Measurements from ENCODE around the gene HTR1A. TPM values are rescaled to one million over a fixed set of nuclear protein-coding genes. Genes with fewer than 3 reads are reported as not detected.

Gene HTR1A
- total RNA-seq, 1 donor = not detected

GRCh38 chr5:63957617-63958016 is 4.6 kb downstream of the HTR1A start:
- no peaks in the 10 kb centered on the region for H3K4me1 ChIP-seq (ENCODE audit: insufficient read depth, low read length)
- DNase-seq (ENCODE audit: insufficient read length, low spot score, missing footprints) = no peak
- no peak overlapping the region for H3K27ac ChIP-seq (ENCODE audit: low read depth, low read length)
- H2AFZ ChIP-seq (ENCODE audit: low read length) = no peak overlapping the region
- no peak overlapping the region for H3K4me3 ChIP-seq (ENCODE audit: insufficient read depth, low read length)
- no peaks in the 10 kb centered on the region for H4K20me1 ChIP-seq (ENCODE audit: insufficient read depth, low read length)
- no peaks in the 10 kb centered on the region for H3K9me3 ChIP-seq (ENCODE audit: low read depth, low read length)
- no peaks in the 10 kb centered on the region for H3K27me3 ChIP-seq (ENCODE audit: insufficient read depth, low read length)
- no peaks in the 10 kb centered on the region for H3K36me3 ChIP-seq (ENCODE audit: insufficient read depth, low read length)
- no peaks in the 10 kb centered on the region for H3K79me2 ChIP-seq (ENCODE audit: insufficient read depth, low read length)
- no peak overlapping the region for H3K4me2 ChIP-seq (ENCODE audit: insufficient read depth, low read length)
- TF ChIP-seq, protein P1, sequence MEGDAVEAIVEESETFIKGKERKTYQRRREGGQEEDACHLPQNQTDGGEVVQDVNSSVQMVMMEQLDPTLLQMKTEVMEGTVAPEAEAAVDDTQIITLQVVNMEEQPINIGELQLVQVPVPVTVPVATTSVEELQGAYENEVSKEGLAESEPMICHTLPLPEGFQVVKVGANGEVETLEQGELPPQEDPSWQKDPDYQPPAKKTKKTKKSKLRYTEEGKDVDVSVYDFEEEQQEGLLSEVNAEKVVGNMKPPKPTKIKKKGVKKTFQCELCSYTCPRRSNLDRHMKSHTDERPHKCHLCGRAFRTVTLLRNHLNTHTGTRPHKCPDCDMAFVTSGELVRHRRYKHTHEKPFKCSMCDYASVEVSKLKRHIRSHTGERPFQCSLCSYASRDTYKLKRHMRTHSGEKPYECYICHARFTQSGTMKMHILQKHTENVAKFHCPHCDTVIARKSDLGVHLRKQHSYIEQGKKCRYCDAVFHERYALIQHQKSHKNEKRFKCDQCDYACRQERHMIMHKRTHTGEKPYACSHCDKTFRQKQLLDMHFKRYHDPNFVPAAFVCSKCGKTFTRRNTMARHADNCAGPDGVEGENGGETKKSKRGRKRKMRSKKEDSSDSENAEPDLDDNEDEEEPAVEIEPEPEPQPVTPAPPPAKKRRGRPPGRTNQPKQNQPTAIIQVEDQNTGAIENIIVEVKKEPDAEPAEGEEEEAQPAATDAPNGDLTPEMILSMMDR (IDR thresholded peaks at IDR 0.05; ENCODE audit: extremely low read depth, low read depth, low read length) = no peak

DNA sequence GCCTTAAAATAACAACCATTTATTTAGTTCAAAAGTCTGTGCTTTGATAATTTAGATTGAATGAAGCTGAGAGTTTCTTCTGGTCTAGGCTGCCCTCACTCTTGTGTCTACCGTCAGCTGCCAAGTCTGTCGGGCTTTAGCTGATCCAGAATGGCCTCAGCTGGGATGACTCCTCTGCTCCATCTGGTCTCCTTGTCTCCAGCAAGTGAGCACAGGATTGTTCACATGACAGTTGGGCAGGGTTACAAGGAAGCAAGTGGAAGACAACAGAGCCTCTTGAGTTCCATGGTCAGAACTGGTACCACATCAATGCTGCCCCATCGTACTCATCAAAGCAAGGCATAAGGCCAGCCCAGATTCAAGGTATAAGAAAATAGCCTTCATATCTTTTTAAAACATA is 9.0 kb downstream of the HTR1A start:
- H3K4me3 ChIP-seq (ENCODE audit: insufficient read depth, low read length) = no peak overlapping the region
- H3K9me3 ChIP-seq (ENCODE audit: low read depth, low read length) = no peaks in the 10 kb centered on the region
- H2AFZ ChIP-seq (ENCODE audit: low read length) = no peak overlapping the region
- H3K27me3 ChIP-seq (ENCODE audit: insufficient read depth, low read length) = no peaks in the 10 kb centered on the region
- TF ChIP-seq, protein P1 (IDR thresholded peaks at IDR 0.05; ENCODE audit: extremely low read depth, low read depth, low read length) = no peak
- no peak for DNase-seq (ENCODE audit: insufficient read length, low spot score, missing footprints)
- H3K27ac ChIP-seq (ENCODE audit: low read depth, low read length) = no peak overlapping the region
- H3K4me2 ChIP-seq (ENCODE audit: insufficient read depth, low read length) = no peak overlapping the region
- no peaks in the 10 kb centered on the region for H3K36me3 ChIP-seq (ENCODE audit: insufficient read depth, low read length)
- H3K4me1 ChIP-seq (ENCODE audit: insufficient read depth, low read length) = no peaks in the 10 kb centered on the region
- no peaks in the 10 kb centered on the region for H3K79me2 ChIP-seq (ENCODE audit: insufficient read depth, low read length)
- H4K20me1 ChIP-seq (ENCODE audit: insufficient read depth, low read length) = no peaks in the 10 kb centered on the region

DNA sequence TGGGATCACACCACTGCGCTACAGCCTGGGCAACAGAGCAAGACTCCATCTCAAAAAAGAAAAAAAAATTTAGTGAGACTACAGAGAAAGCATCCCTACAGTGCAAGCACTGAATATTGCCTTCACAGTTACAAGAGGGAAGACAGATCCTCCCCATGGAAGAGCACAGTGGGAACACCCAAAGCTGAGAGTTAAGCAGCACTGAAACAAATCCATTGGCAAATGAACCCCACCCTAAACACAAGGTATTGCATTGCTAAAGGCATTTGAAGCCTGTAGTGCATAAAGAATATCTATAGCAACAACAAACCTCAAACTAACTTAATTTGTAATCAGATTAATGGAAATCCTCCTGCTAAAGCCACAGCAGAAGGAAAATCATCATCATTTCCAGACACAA is 27.1 kb downstream of the HTR1A start:
- no peaks in the 10 kb centered on the region for H3K9me3 ChIP-seq (ENCODE audit: low read depth, low read length)
- H3K4me1 ChIP-seq (ENCODE audit: insufficient read depth, low read length) = no peaks in the 10 kb centered on the region
- H3K79me2 ChIP-seq (ENCODE audit: insufficient read depth, low read length) = no peaks in the 10 kb centered on the region
- H4K20me1 ChIP-seq (ENCODE audit: insufficient read depth, low read length) = no peaks in the 10 kb centered on the region
- H3K36me3 ChIP-seq (ENCODE audit: insufficient read depth, low read length) = no peaks in the 10 kb centered on the region
- TF ChIP-seq, protein P1 (IDR thresholded peaks at IDR 0.05; ENCODE audit: extremely low read depth, low read depth, low read length) = no peak
- no peak for DNase-seq (ENCODE audit: insufficient read length, low spot score, missing footprints)
- H3K4me2 ChIP-seq (ENCODE audit: insufficient read depth, low read length) = no peak overlapping the region
- no peak overlapping the region for H3K27ac ChIP-seq (ENCODE audit: low read depth, low read length)
- H3K27me3 ChIP-seq (ENCODE audit: insufficient read depth, low read length) = no peaks in the 10 kb centered on the region
- H3K4me3 ChIP-seq (ENCODE audit: insufficient read depth, low read length) = no peak overlapping the region
- H2AFZ ChIP-seq (ENCODE audit: low read length) = no peak overlapping the region

DNA sequence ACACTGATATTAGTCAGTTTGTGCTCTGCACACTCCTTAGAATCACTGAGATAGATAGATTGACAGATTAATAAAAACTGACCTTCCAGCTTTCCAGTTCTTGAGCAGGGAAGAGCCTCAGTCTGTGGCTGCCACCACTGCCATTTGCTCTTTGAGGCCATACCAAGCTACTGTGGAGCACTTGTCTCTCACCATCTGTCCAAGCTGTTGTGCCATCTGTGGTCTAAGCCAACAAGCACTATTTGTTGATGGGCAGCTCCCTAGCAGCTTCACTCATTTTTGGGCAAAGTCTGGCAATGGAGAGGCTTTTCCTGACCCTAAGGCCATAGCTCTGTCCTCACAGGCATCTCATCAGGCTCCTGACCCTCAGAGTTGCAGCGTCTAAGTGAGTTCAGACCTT is 30.4 kb downstream of the HTR1A start:
- Histone ChIP-seq H3K4me3 (ENCODE audit: insufficient read depth, low read length) (no peak overlapping the region), H3K27ac (ENCODE audit: low read depth, low read length) (no peak overlapping the region), H3K4me2 (ENCODE audit: insufficient read depth, low read length) (no peak overlapping the region), H3K27me3 (ENCODE audit: insufficient read depth, low read length) (no peaks in the 10 kb centered on the region), H2AFZ (ENCODE audit: low read length) (no peak overlapping the region), H3K79me2 (ENCODE audit: insufficient read depth, low read length) (no peaks in the 10 kb centered on the region), H3K36me3 (ENCODE audit: insufficient read depth, low read length) (no peaks in the 10 kb centered on the region), H4K20me1 (ENCODE audit: insufficient read depth, low read length) (no peaks in the 10 kb centered on the region), H3K4me1 (ENCODE audit: insufficient read depth, low read length) (no peaks in the 10 kb centered on the region), H3K9me3 (ENCODE audit: low read depth, low read length) (no peaks in the 10 kb centered on the region)
- TF ChIP-seq, protein P1 (IDR thresholded peaks at IDR 0.05; ENCODE audit: extremely low read depth, low read depth, low read length) = no peak
- DNase-seq (ENCODE audit: insufficient read length, low spot score, missing footprints) = no peak
